GM18511 (cell line): ENCODE results near the gene AP1M1.

Experiments used
- ATAC-seq: cut with Tn5 transposase; IDR thresholded peaks from one replicate; pipeline ENCODE4 v1.9.1; 2021; ENCODE audit warnings: mild to moderate bottlenecking, moderate library complexity; ENCODE audit not compliant: unreplicated experiment

AP1M1 gene

GRCh38 chr19:16293118-16294091, 95.7 kb downstream of the AP1M1 start:
- ATAC-seq: no peak

- ATAC-seq: no peak
Measured at GRCh38 chr19:16295057-16295456, 97.3 kb downstream of the AP1M1 start.
